Activated gamma-delta T cell treated with Interleukin-2 at 50 U/mL for 16 hours (primary cell): ENCODE measurements around the gene BAIAP2L2.
"Not testable (repeated sequence)": the region's sequence is repeated elsewhere in the genome, so short reads cannot be mapped to it uniquely, and the experiment has no call there.

Source experiments
- DNase-seq: peaks from one replicate; pipeline ENCODE4 v3.0.0-alpha.2; 2020

The BAIAP2L2 gene

DNA sequence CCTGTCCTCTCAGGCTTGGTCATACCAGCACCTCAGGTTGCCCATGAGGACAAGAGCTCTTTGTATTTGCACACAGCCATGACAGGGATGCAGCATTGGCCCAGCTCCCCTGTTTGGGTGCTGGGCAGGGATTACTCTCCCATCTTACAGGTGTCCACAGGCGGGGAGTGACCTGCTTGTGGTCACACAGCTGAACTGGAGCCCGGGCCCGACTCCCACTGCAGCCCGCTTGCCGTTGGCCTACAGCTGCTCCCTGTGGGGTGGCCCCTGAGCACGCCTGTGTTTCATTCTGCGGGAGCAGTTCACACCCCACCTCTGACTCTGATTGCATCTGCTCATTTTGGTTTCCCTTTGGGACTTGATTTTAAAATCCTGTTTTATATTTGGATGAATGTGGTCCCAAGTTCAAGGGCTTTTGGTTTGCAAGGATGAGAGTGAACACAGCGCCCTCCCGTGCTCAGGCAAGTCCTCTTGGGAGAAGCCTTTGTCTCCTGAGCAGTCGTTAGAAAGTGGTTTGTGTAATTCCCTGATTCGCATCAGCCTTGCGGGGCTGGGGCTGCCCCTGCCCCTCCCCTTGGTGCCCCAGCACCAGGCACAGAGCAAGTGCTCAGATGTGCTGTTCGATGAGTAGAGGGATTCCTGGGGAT, 44.0 kb downstream of the BAIAP2L2 start:
- DNase-seq: no peak

GRCh38 chr22:38065539-38065938, 44.9 kb downstream of the BAIAP2L2 start:
- no peak for DNase-seq

- DNase-seq: no peak
Measured at GRCh38 chr22:38062791-38063190, 47.7 kb downstream of the BAIAP2L2 start.

DNA sequence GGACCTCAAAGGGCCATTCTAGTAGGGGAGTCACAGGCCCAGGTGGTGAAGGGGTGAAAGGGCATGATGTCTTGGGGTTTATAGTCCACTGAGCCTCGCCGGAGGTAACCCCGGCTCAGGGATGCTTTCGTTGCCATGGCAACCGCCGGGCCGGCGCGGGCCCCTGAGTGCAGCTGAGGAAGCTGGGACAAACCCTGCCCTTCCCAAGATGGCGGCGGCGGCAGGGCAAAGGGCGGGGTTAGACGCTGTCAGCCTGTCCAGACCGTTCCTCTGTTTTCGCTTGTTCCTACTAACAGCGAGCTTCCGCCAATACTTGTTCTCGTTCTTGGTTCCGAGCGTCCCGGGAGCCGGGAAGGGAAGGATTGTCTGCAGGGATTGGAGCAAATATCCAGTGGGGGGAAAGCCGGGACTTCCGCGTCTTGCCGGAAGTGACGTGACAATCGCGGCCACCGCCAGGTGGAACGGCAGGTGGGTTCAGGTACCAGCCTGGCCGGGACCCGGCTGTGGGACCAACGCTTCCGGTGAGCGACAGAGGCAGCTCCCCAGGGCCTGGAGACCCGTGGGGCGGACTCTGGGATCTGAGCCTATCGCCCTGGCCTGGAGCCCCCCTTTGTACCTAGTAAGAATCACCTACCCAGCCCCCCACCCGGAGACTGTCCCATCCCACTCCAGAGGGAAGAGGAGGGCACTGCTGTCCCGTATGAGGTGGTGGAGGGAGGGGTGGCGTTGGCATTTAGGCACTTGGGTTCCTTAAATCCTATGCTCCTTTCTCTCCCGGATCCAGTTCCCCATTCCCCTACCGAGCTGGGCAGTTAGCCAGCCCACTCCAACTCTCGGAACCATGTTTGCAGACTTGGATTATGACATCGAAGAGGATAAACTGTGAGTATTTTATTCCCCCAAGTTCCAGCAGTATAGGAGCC, 53.3 kb downstream of the BAIAP2L2 start, which contains the start of gene PICK1:
Gene PICK1, plus strand, starts transcription at position 436 of the 923 bp plus-strand sequence. Its CDS starts 406 bp downstream, at position 842.
- DNase-seq: peak; percentile 68

GRCh38 chr22:38051900-38052862, 58.3 kb downstream of the BAIAP2L2 start:
- DNase-seq: peak; percentile 81

DNA sequence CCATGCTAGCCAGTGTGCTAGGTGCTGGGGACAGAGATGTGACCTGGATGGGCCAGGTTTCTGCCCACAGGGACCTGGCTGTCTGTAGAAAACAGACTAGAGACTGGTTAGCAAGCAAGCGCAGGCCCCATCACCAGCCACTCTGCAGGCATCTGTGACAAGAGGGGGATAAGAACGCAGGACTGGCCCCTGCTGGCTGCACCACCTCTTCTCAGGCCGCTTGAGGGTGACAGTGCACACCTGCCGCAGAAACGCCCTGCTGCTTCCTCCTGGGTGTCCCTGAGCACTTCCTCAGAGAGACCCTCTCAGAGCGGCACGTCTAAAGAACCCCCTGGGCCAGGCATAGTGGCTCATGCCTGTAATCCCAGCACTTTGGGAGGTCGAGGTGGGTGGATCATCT, 59.2 kb downstream of the BAIAP2L2 start:
- DNase-seq: no peak

DNA sequence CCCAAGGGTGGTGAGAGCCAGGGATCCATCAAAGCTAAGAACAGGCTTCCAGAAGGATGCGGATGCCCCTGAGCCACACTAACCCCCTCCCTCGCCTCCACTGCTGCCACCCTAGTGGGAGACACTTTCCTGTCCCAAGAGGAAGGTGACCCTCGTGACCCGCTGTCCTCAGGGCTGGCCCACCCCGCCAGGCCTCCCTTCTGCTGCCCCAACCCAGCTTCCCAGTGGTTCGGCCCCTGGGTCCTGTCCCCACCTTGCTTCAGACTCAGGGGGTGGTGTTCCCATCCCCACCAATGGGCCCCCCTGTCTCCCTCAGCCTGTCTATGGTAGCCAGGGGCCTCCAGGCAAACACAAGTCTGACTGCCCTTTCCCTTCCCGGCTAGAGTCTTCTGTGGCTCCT, 59.8 kb downstream of the BAIAP2L2 start:
- DNase-seq: no peak

DNA sequence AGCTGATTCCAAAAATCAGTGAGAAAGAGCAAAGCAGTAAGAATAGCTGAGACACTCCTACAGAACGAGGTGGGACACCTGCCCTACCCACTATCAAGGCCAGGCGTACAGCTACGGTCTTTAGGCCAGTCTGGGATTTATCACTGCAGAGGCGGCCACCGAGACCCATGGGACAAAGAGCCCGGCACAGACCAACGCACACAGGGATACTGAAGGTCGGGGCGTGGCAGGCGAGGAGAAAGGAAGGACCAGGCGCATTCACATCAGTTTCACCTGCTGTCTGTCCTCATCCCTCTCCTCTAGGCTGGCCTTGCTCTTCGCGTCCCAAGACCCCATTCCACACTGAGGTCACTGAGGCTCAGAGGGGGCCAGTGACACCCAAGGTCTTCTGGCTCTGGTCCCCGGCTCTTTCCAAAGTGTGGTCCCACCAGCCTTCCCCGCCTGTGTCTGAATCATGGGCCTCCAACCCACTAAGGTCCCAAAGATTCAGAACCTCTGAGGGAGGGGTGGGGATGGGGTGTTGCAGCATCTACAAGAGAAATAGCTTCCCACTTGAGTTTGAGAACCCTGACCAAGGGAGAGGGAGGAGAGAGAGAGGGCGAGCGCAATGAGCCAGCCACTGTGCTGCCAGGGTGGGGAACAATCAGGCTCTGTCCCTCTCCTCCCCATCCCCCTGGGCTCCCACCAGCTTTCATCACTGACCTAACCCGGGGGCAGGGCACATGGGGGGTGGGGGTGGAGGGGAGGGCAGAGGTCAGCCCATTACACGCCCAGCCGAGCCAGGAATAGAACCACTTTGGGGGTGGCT, 60.5 kb downstream of the BAIAP2L2 start:
- no peak for DNase-seq

GRCh38 chr22:38046070-38046748, 64.3 kb downstream of the BAIAP2L2 start:
- DNase-seq: no peak

DNA sequence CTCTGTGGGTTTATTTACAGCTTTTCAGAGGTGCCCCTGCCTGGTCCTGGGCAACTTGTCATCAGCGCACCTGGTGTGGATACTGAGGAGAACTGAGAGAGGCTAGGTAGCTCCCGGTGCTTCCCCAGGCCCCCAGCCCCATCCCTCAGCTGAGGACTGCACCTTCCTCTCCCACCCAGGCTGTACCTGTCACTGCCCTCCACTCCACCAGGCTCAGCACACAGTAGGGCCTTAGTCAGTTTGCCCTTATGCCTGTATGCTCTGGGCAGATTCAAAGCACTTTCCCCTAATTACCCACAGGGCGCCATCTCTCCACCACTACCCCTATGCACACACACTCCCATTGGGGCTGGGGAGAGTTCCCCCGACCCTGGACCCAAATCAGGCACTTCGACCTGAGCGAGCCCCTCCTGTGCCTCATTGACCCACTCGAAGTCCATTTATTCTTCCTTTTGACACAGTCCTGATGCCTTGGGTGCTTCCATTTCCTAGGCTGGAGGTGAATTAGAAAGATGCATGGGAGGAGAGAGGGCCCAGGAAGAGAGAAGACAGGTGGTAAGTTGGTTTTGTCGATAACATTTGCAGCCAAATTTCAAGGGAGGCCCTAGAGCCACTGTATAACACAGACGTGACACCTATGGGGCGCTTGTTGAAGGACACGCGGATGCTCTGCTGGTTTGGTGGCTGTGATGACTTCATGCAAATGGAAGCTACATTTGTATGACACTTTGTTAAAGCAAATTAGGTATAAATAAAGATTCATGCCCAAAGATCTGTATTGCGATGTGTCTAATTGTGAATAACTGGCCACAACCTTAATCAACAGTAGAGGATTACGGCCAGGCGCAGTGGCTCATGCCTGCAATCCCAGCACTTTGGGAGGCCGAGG, 67.1 kb downstream of the BAIAP2L2 start:
- DNase-seq: no peak

DNA sequence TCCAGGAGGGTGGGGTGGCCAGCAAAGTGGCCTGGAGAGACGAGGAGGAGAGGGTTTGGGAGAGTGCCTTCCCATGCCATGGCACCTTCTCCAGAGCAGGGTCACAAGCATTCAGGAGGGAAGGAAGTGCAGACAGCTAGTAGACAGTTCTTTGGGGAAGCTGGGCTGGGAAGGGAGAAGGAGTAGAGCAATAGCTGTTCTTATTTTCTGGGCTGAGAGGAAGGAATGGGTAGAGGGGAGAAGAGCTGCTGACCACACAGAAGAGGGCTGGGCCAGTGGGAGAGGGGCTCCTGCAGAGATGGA, 68.0 kb downstream of the BAIAP2L2 start:
- no peak for DNase-seq

DNA sequence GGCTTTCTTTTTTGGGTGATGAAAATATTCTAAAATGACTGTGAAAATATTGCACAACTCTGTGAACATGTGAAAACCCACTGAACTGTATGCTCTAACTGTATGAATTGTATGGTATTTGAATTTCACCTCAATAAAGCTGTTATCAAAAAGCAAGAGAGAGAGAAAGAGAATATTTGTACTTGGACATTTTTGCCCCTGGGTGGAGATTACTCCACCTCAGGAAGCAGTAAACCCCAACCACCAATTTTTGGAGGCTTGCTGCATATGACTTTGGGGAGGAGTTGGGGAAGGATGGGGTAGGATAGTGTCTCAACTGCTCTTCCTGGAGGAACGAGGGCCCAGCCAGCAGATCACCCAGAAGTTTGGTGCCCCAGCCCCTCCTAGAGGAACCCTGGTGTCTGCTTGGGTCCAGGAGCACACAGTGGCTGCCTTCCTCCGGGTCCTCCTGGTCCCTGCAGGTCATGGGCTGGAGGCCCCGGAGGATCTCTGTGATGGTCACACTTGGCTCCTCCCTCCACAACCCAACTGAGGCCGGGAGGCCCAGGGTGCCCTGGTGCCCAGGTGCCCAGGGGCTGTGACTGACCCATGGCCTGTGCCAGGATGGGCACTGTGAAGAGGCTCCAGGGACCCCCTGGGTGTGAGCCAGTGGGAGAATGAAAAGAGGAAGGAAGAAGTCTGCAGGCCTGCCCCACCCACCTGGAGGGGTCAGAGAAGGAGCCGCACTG, 68.6 kb downstream of the BAIAP2L2 start:
- no peak for DNase-seq

- no peak for DNase-seq
Measured at GRCh38 chr22:38040953-38041759, 69.3 kb downstream of the BAIAP2L2 start.

- no peak for DNase-seq
Measured at GRCh38 chr22:38038890-38039812, 71.3 kb downstream of the BAIAP2L2 start.

GRCh38 chr22:38038426-38038825, 72.1 kb downstream of the BAIAP2L2 start:
- DNase-seq: no peak

GRCh38 chr22:38037367-38038150, 72.9 kb downstream of the BAIAP2L2 start:
- DNase-seq: not testable (repeated sequence)
